AG04449 (cell line): ENCODE measurements around the gene PLAGL2.
"Not testable (repeated sequence)": the region's sequence is repeated elsewhere in the genome, so short reads cannot be mapped to it uniquely, and the experiment has no call there.

ENCODE experiments used
- CTCF ChIA-PET: fragments of 350-600 bp; formaldehyde crosslinking; extraction: SDS; loops from one replicate; lab custom pipeline; 2021; ENCODE audit warnings: antibody characterized with exemption; lab: Yijun Ruan, JAX
- POLR2A ChIA-PET: fragments of 400-600, 350-600 bp; formaldehyde crosslinking; extraction: SDS; loops from one replicate; lab custom pipeline; 2020; ENCODE audit warnings: antibody characterized with exemption, inconsistent platforms; lab: Yijun Ruan, JAX
- DNase-seq: peaks from one replicate; pipeline ENCODE4 v3.0.0-alpha.2; 2010; ENCODE audit warnings: low read depth, low spot score
- H3K4me3 ChIP-seq: 2 replicates; pipeline ENCODE4 v1.5.1; 2011; ENCODE audit warnings: low read depth, mild to moderate bottlenecking, control low read depth, low read length
- CTCF ChIP-seq: IDR thresholded peaks from one replicate; pipeline ENCODE4 v1.5.1; 2011; ENCODE audit warnings: mild to moderate bottlenecking, moderate library complexity, low read length, control low read depth, inconsistent platforms; ENCODE audit not compliant: insufficient read depth; ENCODE audit errors: missing control alignments

PLAGL2 gene

GRCh38 chr20:32201296-32201976, 6.1 kb downstream of the PLAGL2 start:
- H3K4me3 ChIP-seq: no peak overlapping the region
- no peak for TF ChIP-seq CTCF
- DNase-seq: no peak
- POLR2A ChIA-PET: interaction anchor here (0.6 kb wide), 1 partner anchor 27 kb away, joined by 3 read pairs; no protein-coding TSS in a partner anchor
- CTCF ChIA-PET: interaction anchor here (1.2 to 1.3 kb wide), 2 partner anchors 8 to 10 kb away, joined by 3 to 4 read pairs; no protein-coding TSS in a partner anchor

GRCh38 chr20:32199006-32199405, 8.5 kb downstream of the PLAGL2 start:
- TF ChIP-seq CTCF: no peak
- DNase-seq: no peak
- H3K4me3 ChIP-seq: no peak overlapping the region
- ChIA-PET CTCF (interaction anchor here (1.0 kb wide), 1 partner anchor 10 kb away, joined by 4 read pairs; no protein-coding TSS in a partner anchor), POLR2A (no interaction called here)

- CTCF ChIA-PET, H3K4me3 ChIP-seq, DNase-seq, POLR2A ChIA-PET: not testable (repeated sequence)
These were observed 10.4 kb downstream of the PLAGL2 start for GRCh38 chr20:32197136-32197535.

GRCh38 chr20:32196613-32197012, 10.9 kb downstream of the PLAGL2 start:
- CTCF ChIA-PET, H3K4me3 ChIP-seq, DNase-seq, POLR2A ChIA-PET: not testable (repeated sequence)

GRCh38 chr20:32195581-32195980, 12.0 kb downstream of the PLAGL2 start:
- DNase-seq: no peak
- CTCF ChIA-PET: no interaction called here
- POLR2A ChIA-PET: no interaction called here
- H3K4me3 ChIP-seq: no peak overlapping the region
- no peak for TF ChIP-seq CTCF

- TF ChIP-seq CTCF: no peak
- no peak overlapping the region for H3K4me3 ChIP-seq
- DNase-seq: no peak
- CTCF ChIA-PET: interaction anchor here (1.6 kb wide), 1 partner anchor 7 kb away, joined by 4 read pairs; no protein-coding TSS in a partner anchor
- POLR2A ChIA-PET: interaction anchor here (0.6 kb wide), 1 partner anchor 38 kb away, joined by 3 read pairs; no protein-coding TSS in a partner anchor
These were observed 13.5 kb downstream of the PLAGL2 start for GRCh38 chr20:32193996-32194395.

GRCh38 chr20:32193336-32193735, 14.2 kb downstream of the PLAGL2 start:
- POLR2A ChIA-PET: interaction anchor here (0.6 kb wide), 1 partner anchor 38 kb away, joined by 3 read pairs; no protein-coding TSS in a partner anchor
- CTCF ChIA-PET: interaction anchor here (1.6 kb wide), 1 partner anchor 8 kb away, joined by 4 read pairs; no protein-coding TSS in a partner anchor
- not testable (repeated sequence) for H3K4me3 ChIP-seq, DNase-seq
